ENCODE data around the gene ZNF584.
"Not testable (repeated sequence)": the region's sequence is repeated elsewhere in the genome, so short reads cannot be mapped to it uniquely, and the experiment has no call there.

Gene ZNF584

GRCh38 chr19:58440556-58440955, 32.1 kb downstream of the ZNF584 start:
- Histone ChIP-seq H3K27me3 (ENCODE audit: control insufficient read depth, insufficient read depth, low read length, poor library complexity, severe bottlenecking) (peaks cover 23% of the 10 kb centered on the region), H3K27ac (ENCODE audit: insufficient read depth, low read depth, low read length, poor library complexity, severe bottlenecking) (no peak overlapping the region), H3K4me3 (ENCODE audit: insufficient read depth, low read depth, low read length) (peak overlapping the region; percentile 69), H3K9me3 (ENCODE audit: control insufficient read depth, low read length) (peaks cover 3% of the 10 kb centered on the region), H3K36me3 (ENCODE audit: control insufficient read depth, insufficient read depth, low read length) (peaks cover 16% of the 10 kb centered on the region), H3K4me1 (ENCODE audit: control insufficient read depth, insufficient read depth, low read length) (no peaks in the 10 kb centered on the region)
- 61% methylated on average over 31 of the region's 31 CpGs for WGBS, 2 experiments

- H3K36me3 ChIP-seq (ENCODE audit: control insufficient read depth, insufficient read depth, low read length); H3K27ac ChIP-seq (ENCODE audit: insufficient read depth, low read depth, low read length, poor library complexity, severe bottlenecking); H3K4me3 ChIP-seq (ENCODE audit: insufficient read depth, low read depth, low read length); H3K9me3 ChIP-seq (ENCODE audit: control insufficient read depth, low read length); H3K4me1 ChIP-seq (ENCODE audit: control insufficient read depth, insufficient read depth, low read length): not testable (repeated sequence)
- peaks cover 29% of the 10 kb centered on the region for H3K27me3 ChIP-seq (ENCODE audit: control insufficient read depth, insufficient read depth, low read length, poor library complexity, severe bottlenecking)
- 79 to 80% methylated on average over 7 of the region's 7 CpGs for WGBS, 2 experiments
Measured at GRCh38 chr19:58442986-58443385, 34.5 kb downstream of the ZNF584 start.

- not testable (repeated sequence) for H3K36me3 ChIP-seq (ENCODE audit: control insufficient read depth, insufficient read depth, low read length); H3K27ac ChIP-seq (ENCODE audit: insufficient read depth, low read depth, low read length, poor library complexity, severe bottlenecking); H3K4me3 ChIP-seq (ENCODE audit: insufficient read depth, low read depth, low read length); H3K9me3 ChIP-seq (ENCODE audit: control insufficient read depth, low read length); H3K4me1 ChIP-seq (ENCODE audit: control insufficient read depth, insufficient read depth, low read length)
- whole genome bisulfite sequencing, 2 experiments = 75 to 76% methylated on average over 3 of the region's 3 CpGs
- H3K27me3 ChIP-seq (ENCODE audit: control insufficient read depth, insufficient read depth, low read length, poor library complexity, severe bottlenecking) = peaks cover 56% of the 10 kb centered on the region
Measured at GRCh38 chr19:58448860-58449259, 40.4 kb downstream of the ZNF584 start.

- not testable (repeated sequence) for H3K4me1 ChIP-seq (ENCODE audit: control insufficient read depth, insufficient read depth, low read length); H3K4me3 ChIP-seq (ENCODE audit: insufficient read depth, low read depth, low read length); H3K27ac ChIP-seq (ENCODE audit: insufficient read depth, low read depth, low read length, poor library complexity, severe bottlenecking); H3K9me3 ChIP-seq (ENCODE audit: control insufficient read depth, low read length); H3K36me3 ChIP-seq (ENCODE audit: control insufficient read depth, insufficient read depth, low read length)
- peaks cover 46% of the 10 kb centered on the region for H3K27me3 ChIP-seq (ENCODE audit: control insufficient read depth, insufficient read depth, low read length, poor library complexity, severe bottlenecking)
- WGBS, 2 experiments = 44 to 60% methylated on average over 5 of the region's 5 CpGs
Measured at GRCh38 chr19:58449980-58450379, 41.5 kb downstream of the ZNF584 start.

GRCh38 chr19:58450856-58451357, 42.5 kb downstream of the ZNF584 start:
- peak overlapping the region; percentile 45 for H3K4me3 ChIP-seq (ENCODE audit: insufficient read depth, low read depth, low read length)
- 22 to 26% methylated on average over 11 of the region's 11 CpGs for whole genome bisulfite sequencing, 2 experiments
- no peaks in the 10 kb centered on the region for H3K4me1 ChIP-seq (ENCODE audit: control insufficient read depth, insufficient read depth, low read length)
- H3K27me3 ChIP-seq (ENCODE audit: control insufficient read depth, insufficient read depth, low read length, poor library complexity, severe bottlenecking) = peaks cover 43% of the 10 kb centered on the region
- H3K9me3 ChIP-seq (ENCODE audit: control insufficient read depth, low read length) = peaks cover 2% of the 10 kb centered on the region
- H3K36me3 ChIP-seq (ENCODE audit: control insufficient read depth, insufficient read depth, low read length) = no peaks in the 10 kb centered on the region
- H3K27ac ChIP-seq (ENCODE audit: insufficient read depth, low read depth, low read length, poor library complexity, severe bottlenecking) = no peak overlapping the region

- Histone ChIP-seq H3K4me1 (ENCODE audit: control insufficient read depth, insufficient read depth, low read length) (no peaks in the 10 kb centered on the region), H3K4me3 (ENCODE audit: insufficient read depth, low read depth, low read length) (peak within 1 kb of the TSS; percentile 45), H3K9me3 (ENCODE audit: control insufficient read depth, low read length) (peaks cover 2% of the 10 kb centered on the region), H3K27me3 (ENCODE audit: control insufficient read depth, insufficient read depth, low read length, poor library complexity, severe bottlenecking) (peaks cover 37% of the 10 kb centered on the region), H3K27ac (ENCODE audit: insufficient read depth, low read depth, low read length, poor library complexity, severe bottlenecking) (no peak within 1 kb of the TSS), H3K36me3 (ENCODE audit: control insufficient read depth, insufficient read depth, low read length) (no peaks in the 10 kb centered on the region)
- WGBS, 2 experiments = 0% methylated on average over 79 of the region's 79 CpGs
Measured at GRCh38 chr19:58451358-58452101, 43.1 kb downstream of the ZNF584 start, which contains the start of gene ZNF324B. ZNF324B (plus strand) TSS chr19:58451622; CDS start chr19:58453702, 2,080 bp downstream.

- Histone ChIP-seq H3K27ac (ENCODE audit: insufficient read depth, low read depth, low read length, poor library complexity, severe bottlenecking) (no peak overlapping the region), H3K27me3 (ENCODE audit: control insufficient read depth, insufficient read depth, low read length, poor library complexity, severe bottlenecking) (peaks cover 37% of the 10 kb centered on the region)
- WGBS, 2 experiments = 88 to 90% methylated on average over 6 of the region's 6 CpGs
Measured at GRCh38 chr19:58453743-58454142, 45.3 kb downstream of the ZNF584 start.

GRCh38 chr19:58455306-58455705, 46.9 kb downstream of the ZNF584 start:
- no peaks in the 10 kb centered on the region for H3K36me3 ChIP-seq (ENCODE audit: control insufficient read depth, insufficient read depth, low read length)
- WGBS, 2 experiments = 95 to 96% methylated on average over 17 of the region's 21 CpGs
- peaks cover 28% of the 10 kb centered on the region for H3K27me3 ChIP-seq (ENCODE audit: control insufficient read depth, insufficient read depth, low read length, poor library complexity, severe bottlenecking)
- no peak overlapping the region for H3K27ac ChIP-seq (ENCODE audit: insufficient read depth, low read depth, low read length, poor library complexity, severe bottlenecking)
- no peak overlapping the region for H3K4me3 ChIP-seq (ENCODE audit: insufficient read depth, low read depth, low read length)
- H3K4me1 ChIP-seq (ENCODE audit: control insufficient read depth, insufficient read depth, low read length) = no peaks in the 10 kb centered on the region
- no peaks in the 10 kb centered on the region for H3K9me3 ChIP-seq (ENCODE audit: control insufficient read depth, low read length)

More at GRCh38 chr19:58453743-58454142, 45.3 kb downstream of the ZNF584 start:
- no peak overlapping the region for H3K4me3 ChIP-seq (ENCODE audit: insufficient read depth, low read depth, low read length)
- H3K9me3 ChIP-seq (ENCODE audit: control insufficient read depth, low read length) = peaks cover 2% of the 10 kb centered on the region
- H3K4me1 ChIP-seq (ENCODE audit: control insufficient read depth, insufficient read depth, low read length) = no peaks in the 10 kb centered on the region
- H3K36me3 ChIP-seq (ENCODE audit: control insufficient read depth, insufficient read depth, low read length) = no peaks in the 10 kb centered on the region

GRCh38 chr19:58456111-58456510, 47.7 kb downstream of the ZNF584 start:
- H3K27ac ChIP-seq (ENCODE audit: insufficient read depth, low read depth, low read length, poor library complexity, severe bottlenecking) = no peak overlapping the region
- H3K4me3 ChIP-seq (ENCODE audit: insufficient read depth, low read depth, low read length) = no peak overlapping the region
- H3K4me1 ChIP-seq (ENCODE audit: control insufficient read depth, insufficient read depth, low read length) = no peaks in the 10 kb centered on the region
- peaks cover 20% of the 10 kb centered on the region for H3K27me3 ChIP-seq (ENCODE audit: control insufficient read depth, insufficient read depth, low read length, poor library complexity, severe bottlenecking)
- WGBS, 2 experiments = 96 to 97% methylated on average over 35 of the region's 35 CpGs
- no peaks in the 10 kb centered on the region for H3K9me3 ChIP-seq (ENCODE audit: control insufficient read depth, low read length)
- H3K36me3 ChIP-seq (ENCODE audit: control insufficient read depth, insufficient read depth, low read length) = no peaks in the 10 kb centered on the region

- WGBS, 2 experiments = 80 to 94% methylated on average over 2 of the region's 2 CpGs
Measured at GRCh38 chr19:58460039-58460438, 51.6 kb downstream of the ZNF584 start.

More at GRCh38 chr19:58460039-58460438, 51.6 kb downstream of the ZNF584 start:
- H3K4me1 ChIP-seq (ENCODE audit: control insufficient read depth, insufficient read depth, low read length) = no peaks in the 10 kb centered on the region
- H3K27ac ChIP-seq (ENCODE audit: insufficient read depth, low read depth, low read length, poor library complexity, severe bottlenecking) = no peak overlapping the region
- no peak overlapping the region for H3K4me3 ChIP-seq (ENCODE audit: insufficient read depth, low read depth, low read length)
- H3K9me3 ChIP-seq (ENCODE audit: control insufficient read depth, low read length) = no peaks in the 10 kb centered on the region
- H3K27me3 ChIP-seq (ENCODE audit: control insufficient read depth, insufficient read depth, low read length, poor library complexity, severe bottlenecking) = no peaks in the 10 kb centered on the region
- H3K36me3 ChIP-seq (ENCODE audit: control insufficient read depth, insufficient read depth, low read length) = no peaks in the 10 kb centered on the region

Measured in ectodermal cell (in vitro differentiated cells).